Transverse colon (tissue), 3 donors: ENCODE results near the gene CYFIP1.

Experiments
- CTCF ChIP-seq, 5 experiments: fragments of 200-600 bp in 3 of 5; fragments of 450-650 bp in 2 of 5; sonication (generic) in 3 of 5; IDR thresholded peaks; 1 replicate in 2 of 5; 2 replicates in 3 of 5; pipeline ENCODE4 v1.5.1; 2016 to 2017; ENCODE audit warnings: antibody characterized with exemption in 5 of 5, inconsistent platforms in 3 of 5, mild to moderate bottlenecking in 2 of 5, moderate library complexity in 1 of 5
- EP300 ChIP-seq: sonication (generic); formaldehyde crosslinking; IDR thresholded peaks from one replicate; pipeline ENCODE4 v1.6.1; 2017; ENCODE audit warnings: antibody characterized with exemption, low read depth

- TF ChIP-seq CTCF (IDR thresholded peaks at IDR 0.05): no peak
- TF ChIP-seq EP300: no peak
Measured at GRCh38 chr15:22968366-22968765, 11.8 kb downstream of the CYFIP1 start.
